Measurements from ENCODE around the gene GABBR2. TPM values are rescaled to one million over a fixed set of nuclear protein-coding genes. Genes with fewer than 3 reads are reported as not detected.

The GABBR2 gene
- total and polyA plus RNA-seq, 9 of the 15 experiments (the other 6 are each of a cell fraction or from before 2014, with no cell fraction given) = 0.15 to 1.9 (median 0.32) TPM

- no peak overlapping the region for H3K4me3 ChIP-seq
- ChIA-PET CTCF (ENCODE audit: low intra/inter-chr PET ratio) (no interaction called here), POLR2A (interaction anchor here (0.9 to 1.0 kb wide), 3 partner anchors 12 to 14 kb away, joined by 3 to 6 read pairs (median 5); no protein-coding TSS in a partner anchor)
- H3K27me3 ChIP-seq (ENCODE audit: control insufficient read depth in 2 of 2, insufficient read depth in 2 of 2, low read length in 2 of 2) = peaks cover 12 to 33% of the 10 kb centered on the region in 2 experiments; a peak in 4 of 5 replicates
- peaks cover 3 to 5% of the 10 kb centered on the region in 2 experiments; a peak in 2 of 5 replicates for H3K4me1 ChIP-seq (replicated peaks in 1 of 2; ENCODE audit: control insufficient read depth in 2 of 2, insufficient read depth in 2 of 2, low read length in 2 of 2)
- H3K9me3 ChIP-seq (replicated peaks; ENCODE audit: control insufficient read depth, insufficient read depth, low read depth, low read length) = no peaks in the 10 kb centered on the region
- in situ Hi-C loops (cut with MboI) = no loop called here
- no peaks in the 10 kb centered on the region for H3K9me1 ChIP-seq (ENCODE audit: control insufficient read depth, insufficient read depth, low read length)
- H3K9ac ChIP-seq (ENCODE audit: insufficient read depth in 1 of 2, low read depth in 2 of 2, low read length in 2 of 2) = no peak overlapping the region
- H3K36me3 ChIP-seq (ENCODE audit: control insufficient read depth, insufficient read depth, low read length) = no peaks in the 10 kb centered on the region
- no peak overlapping the region for H3K27ac ChIP-seq (ENCODE audit: extremely low read depth, low read depth, low read length)
- 9% methylated on average over 2 of the region's 2 CpGs for WGBS (ENCODE audit: insufficient coverage, low coverage, missing lambda C conversion rate)
- no TSS peak for BruUV-seq (replicated peaks)
- H2AFZ ChIP-seq (ENCODE audit: low read depth, low read length) = no peak overlapping the region
- ATAC-seq (no peak), DNase-seq (ENCODE audit: extremely low read depth in 1 of 4, low spot score in 3 of 4) (no peak), FAIRE-seq (no peak)
- H3K79me2 ChIP-seq (ENCODE audit: control insufficient read depth, insufficient read depth, low read length) = no peaks in the 10 kb centered on the region
- intact Hi-C loops (cut with micrococcal nuclease) = no loop called here
- no peak for TF ChIP-seq KLF13 (tag; IDR thresholded peaks at IDR 0.05; ENCODE audit: borderline replicate concordance, low read depth)
- TF ChIP-seq ZNF253 (CRISPR knock-in tag; conservative IDR thresholded peaks at IDR 0.05) = no peak
- TF ChIP-seq MED1 (CRISPR knock-in tag; IDR thresholded peaks at IDR 0.05; ENCODE audit: borderline replicate concordance) = no peak
- no peak for TF ChIP-seq ZNF696 (CRISPR knock-in tag; conservative IDR thresholded peaks at IDR 0.05)
- no peak for TF ChIP-seq HMBOX1 (IDR thresholded peaks at IDR 0.05)
- no peak for TF ChIP-seq NCOR1 (IDR thresholded peaks at IDR 0.05)
- TF ChIP-seq BDP1 (IDR thresholded peaks at IDR 0.05; ENCODE audit: insufficient read depth, insufficient read length) = no peak
- TF ChIP-seq ZNF224 (CRISPR knock-in tag; IDR thresholded peaks at IDR 0.05) = no peak
- no peak for TF ChIP-seq ELK1 (CRISPR knock-in tag; IDR thresholded peaks at IDR 0.05)
- TF ChIP-seq SMC3 (conservative IDR thresholded peaks at IDR 0.05; ENCODE audit: insufficient read depth, low read depth, low read length) = no peak
- no peak for TF ChIP-seq ZNF41 (CRISPR knock-in tag; conservative IDR thresholded peaks at IDR 0.05)
- no peak for TF ChIP-seq ZNF695 (CRISPR knock-in tag; IDR thresholded peaks at IDR 0.05)
- TF ChIP-seq ZEB2 (IDR thresholded peaks at IDR 0.05) = no peak
- TF ChIP-seq POLR3A (IDR thresholded peaks at IDR 0.05; ENCODE audit: borderline replicate concordance, extremely low read depth, insufficient read depth, insufficient read length) = no peak
- no peak for TF ChIP-seq MITF (IDR thresholded peaks at IDR 0.05)
- no peak for TF ChIP-seq ZZZ3 (IDR thresholded peaks at IDR 0.05)
- no peak for TF ChIP-seq SRSF7 (optimal IDR thresholded peaks at IDR 0.05; ENCODE audit: low read depth, low read length)
- H4K20me1 ChIP-seq (replicated peaks; ENCODE audit: control insufficient read depth, insufficient read depth, low read length) = no peaks in the 10 kb centered on the region
- H3K4me2 ChIP-seq (ENCODE audit: insufficient read depth, low read length) = no peak overlapping the region
Measured at GRCh38 chr9:98615633-98616032, 93.1 kb downstream of the GABBR2 start.

Data from K562 (cell line).